A204.1 (cell line): ENCODE measurements around the gene C16orf54.
"Not testable (repeated sequence)": the region's sequence is repeated elsewhere in the genome, so short reads cannot be mapped to it uniquely, and the experiment has no call there.

ENCODE experiments used
- FAIRE-seq: peaks from 2 replicates; lab custom pipeline; 2012; peaks lifted over from hg19 to GRCh38; lab: Jason Lieb, UNC

The C16orf54 gene

DNA sequence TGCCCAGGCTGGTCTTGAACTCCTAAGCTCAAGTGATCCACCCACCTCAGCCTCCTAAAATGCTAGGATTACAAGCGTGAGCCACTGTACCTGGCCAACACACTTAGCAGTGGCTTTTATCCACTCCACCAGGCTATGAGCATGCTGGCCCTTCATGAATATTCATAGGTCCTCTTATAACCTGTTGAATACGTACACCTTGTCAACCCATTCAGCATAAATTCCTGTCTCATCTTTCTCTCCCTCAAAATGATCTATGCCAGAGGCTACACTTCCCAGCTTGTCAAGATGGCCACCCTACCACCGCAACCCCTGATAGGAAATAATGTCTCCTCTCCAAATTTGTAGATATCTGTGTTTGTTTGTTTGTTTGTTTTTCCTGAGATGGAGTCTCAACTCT lies 21.3 kb upstream of the C16orf54 start:
- no peak for FAIRE-seq

DNA sequence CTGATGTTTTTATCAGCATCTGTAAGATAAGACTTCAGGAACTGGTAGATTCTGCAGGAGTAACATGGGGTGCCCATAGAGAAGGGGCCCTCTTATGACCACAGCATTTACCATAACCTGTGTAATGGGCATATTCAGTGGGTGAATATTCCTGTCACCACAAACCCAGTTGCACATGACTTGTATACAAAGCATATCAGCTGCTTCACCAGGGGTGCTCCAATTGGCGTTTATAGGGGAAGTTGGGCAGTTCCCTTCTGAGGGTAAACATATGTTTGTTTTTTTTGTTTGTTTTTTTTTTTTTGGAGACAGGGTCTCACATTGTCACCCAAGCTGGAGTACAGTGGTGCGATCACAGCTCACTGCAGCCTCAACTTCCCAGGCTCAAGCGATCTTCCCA lies 20.8 kb upstream of the C16orf54 start:
- FAIRE-seq = no peak

DNA sequence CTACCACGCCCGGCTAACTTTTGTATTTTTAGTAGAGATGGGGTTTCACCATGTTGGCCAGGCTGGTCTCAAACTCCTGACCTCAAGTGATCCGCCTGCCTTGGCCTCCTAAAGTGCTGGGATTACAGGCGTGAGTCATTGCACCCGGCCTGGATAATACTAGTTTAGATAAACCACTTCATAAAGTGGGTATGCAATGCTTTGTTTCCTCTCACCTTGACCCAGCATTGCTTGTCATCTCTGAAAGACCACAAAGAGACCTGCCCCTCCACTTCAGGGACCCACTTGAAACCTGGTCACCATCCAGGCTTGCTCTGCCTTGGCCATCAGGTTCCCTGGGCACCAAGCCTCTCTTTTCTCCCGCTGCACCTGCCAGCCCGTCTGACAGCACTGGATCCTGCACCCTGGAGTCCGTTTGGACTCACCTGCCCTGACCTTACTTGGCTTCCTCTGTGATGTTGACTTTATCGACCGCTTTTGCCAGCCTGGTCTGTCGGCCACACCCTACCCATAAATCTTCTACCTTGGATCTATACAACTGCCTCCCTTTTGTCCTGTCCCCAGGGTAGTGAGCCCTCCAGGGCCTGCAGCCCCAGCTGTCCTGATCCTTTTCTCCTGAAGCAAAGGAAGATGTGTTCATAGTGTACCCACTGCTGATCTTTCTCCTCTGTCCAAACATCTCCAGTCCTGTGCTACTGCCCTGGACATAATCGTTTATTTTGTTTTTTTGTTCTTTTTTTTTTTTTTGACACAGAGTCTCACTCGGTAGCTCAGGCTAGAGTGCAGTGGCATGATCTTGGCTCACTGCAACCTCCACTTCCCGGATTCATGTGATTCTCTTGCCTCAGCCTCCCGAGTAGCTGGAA lies 19.6 kb upstream of the C16orf54 start:
- no peak for FAIRE-seq

DNA sequence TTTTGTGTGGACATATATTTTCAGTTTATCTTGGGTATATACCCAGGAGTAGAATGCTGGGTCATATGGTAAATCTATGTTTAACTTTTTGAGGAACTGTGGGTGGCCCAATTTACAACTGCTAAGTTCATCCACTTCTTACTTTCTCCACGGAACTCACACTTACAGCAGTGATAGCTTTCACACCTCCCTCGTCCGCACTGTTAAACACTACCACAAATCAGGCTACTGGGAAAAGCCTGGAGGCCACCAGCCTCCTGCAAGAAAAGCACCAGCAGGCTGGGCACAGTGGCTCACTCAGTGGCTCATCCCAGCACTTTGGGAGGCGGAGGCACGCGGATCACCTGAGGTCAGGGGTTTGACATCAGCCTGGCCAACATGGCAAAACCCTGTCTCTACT lies 17.5 kb upstream of the C16orf54 start:
- FAIRE-seq = no peak

DNA sequence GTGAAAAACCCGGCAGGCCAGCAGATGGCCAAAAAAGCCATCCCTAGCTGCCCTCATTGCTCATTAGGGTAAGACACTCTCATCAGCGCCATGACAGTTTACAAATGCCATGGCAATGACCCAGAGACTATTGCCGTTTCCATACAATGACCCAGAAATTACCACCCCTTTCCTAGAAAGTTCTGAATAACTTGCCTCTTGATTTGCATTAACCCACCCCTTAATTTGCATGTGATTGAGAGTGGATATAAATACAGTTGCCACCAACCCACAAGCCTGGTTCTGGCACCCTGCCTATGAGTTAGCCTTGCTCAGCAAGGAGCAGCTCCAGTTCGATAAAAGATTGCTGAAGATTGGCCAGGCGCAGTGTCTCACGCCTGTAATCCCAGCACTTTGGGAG lies 16.1 kb upstream of the C16orf54 start:
- no peak for FAIRE-seq

DNA sequence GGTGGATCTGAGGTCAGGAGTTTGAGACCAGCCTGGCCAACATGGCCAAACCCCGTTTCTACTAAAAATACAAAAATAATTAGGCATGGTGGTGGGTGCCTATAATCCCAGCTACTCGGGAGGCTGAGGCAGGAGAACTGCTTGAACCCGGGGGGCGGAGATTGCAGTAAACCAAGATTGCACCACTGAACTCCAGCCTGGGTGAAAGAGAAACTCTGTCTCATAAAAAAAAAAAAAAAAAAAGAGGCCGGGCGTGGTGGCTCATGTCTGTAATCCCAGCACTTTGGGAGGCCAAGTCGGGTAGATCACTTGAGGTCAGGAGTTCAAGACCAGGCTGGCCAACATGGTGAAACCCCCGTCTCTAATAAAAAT lies 15.5 kb upstream of the C16orf54 start:
- not testable (repeated sequence) for FAIRE-seq

DNA sequence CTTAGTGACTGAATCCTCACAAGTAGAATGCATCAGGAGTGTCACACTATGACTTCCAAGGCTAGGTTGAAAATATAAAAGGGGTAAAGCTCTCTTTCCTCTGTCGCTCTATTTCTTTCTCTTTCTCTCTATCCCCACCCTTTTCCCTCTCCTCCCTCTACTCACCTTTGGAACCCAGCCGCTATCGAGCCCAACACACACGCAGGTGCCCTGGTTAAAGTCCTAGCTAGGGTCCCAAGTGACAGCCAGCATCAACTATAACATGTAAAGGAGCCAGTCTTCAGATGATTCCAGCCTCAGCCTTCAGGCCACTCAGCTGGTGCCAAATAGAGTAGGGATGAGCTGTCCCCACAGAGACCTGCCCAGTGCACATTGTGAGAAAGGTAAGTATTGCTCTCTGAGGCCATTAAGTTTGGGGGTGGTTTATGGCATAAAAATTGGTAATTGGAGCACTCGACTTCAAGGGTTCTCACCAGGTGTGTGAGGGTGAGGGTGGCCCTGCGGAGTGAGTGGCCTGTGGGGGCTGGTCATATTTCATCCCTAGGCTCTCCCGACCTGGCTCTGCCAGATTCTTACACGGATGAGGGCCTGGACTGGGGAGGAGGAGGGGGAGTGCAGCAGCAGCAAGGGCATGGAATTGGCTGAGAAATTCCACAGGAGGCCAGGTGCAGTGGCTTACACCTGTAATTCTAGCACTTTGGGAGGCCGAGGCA lies 14.9 kb upstream of the C16orf54 start:
- no peak for FAIRE-seq

DNA sequence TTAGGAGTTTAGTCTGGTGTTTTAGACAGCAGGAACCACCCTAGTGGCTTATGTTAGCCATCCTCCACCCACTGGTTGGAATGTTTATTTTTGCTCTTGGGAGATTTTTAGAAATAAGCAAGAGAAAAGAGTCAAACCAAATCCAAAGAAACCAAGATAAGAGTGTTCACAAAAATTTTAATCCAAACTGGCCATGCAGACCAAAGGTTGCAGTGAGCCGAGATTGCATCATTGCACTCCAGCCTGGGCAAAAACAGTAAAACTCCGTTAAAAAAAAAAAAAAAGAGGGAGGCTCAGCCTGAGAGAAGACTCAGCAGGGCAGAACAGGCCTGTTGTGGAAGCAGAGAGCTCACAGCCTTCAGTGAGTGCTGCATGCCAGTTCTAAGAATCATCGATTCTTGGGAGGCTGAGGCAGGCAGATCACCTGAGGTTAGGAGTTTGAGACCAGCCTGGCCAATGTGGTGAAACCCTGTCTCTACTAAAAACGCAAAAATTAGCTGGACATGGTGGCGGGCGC lies 12.2 kb upstream of the C16orf54 start:
- FAIRE-seq = no peak

DNA sequence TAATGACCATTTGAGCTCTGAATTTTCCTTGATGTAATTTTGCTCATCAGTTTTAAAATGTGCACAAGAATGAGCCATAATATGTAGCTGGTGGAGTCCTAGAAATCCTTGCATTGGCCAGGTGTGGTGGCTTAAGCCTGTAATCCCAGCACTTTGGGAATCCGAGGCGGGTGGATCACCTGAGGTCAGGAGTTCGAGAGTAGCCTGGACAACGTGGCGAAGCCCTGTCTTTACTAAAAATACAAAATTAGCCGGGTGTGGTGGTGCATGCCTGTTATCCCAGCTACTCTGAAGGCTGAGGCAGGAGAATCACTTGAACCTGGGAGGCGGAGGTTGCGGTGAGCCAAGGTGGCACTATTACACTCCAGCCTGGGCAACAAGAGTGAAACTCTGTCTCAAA lies 11.3 kb upstream of the C16orf54 start:
- FAIRE-seq = not testable (repeated sequence)

DNA sequence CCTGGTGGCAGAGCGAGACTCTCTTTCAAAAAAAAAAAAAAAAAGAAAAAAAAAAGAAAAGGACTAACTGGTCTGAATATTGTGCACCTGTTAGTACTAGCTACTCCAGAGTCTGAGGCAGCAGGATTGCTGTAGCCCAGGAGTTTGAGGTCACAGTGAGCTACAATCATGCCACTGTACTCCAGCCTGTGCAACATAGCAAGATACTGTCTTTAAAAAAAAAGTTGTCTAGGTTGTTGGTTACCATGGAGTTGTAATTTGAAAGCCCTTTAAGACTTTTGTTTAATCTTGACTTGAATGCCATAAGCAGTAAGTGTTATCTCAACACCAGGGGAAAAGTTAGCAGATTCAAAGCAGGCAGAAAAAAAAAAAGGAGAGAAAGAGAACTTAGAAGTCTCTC lies 10.9 kb upstream of the C16orf54 start:
- FAIRE-seq = no peak

DNA sequence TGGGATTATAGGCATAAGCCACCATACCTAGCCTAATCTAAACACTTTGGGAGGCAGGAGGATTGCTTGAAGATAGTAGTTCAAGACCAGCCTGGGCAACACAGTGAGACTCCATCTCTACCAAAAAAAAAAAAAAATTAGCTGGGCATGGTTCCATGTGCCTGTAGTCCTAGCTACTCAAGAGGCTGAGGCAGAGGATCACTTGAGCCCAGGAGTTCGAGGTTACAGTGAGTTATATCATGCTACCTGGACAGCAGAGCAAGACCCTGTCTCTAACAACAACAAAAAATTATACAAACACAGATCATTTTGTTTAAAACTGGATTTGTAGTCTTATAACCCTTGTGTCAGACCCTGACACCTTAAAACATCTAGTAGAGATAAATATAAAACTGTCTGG lies 7.7 kb upstream of the C16orf54 start:
- FAIRE-seq = no peak

DNA sequence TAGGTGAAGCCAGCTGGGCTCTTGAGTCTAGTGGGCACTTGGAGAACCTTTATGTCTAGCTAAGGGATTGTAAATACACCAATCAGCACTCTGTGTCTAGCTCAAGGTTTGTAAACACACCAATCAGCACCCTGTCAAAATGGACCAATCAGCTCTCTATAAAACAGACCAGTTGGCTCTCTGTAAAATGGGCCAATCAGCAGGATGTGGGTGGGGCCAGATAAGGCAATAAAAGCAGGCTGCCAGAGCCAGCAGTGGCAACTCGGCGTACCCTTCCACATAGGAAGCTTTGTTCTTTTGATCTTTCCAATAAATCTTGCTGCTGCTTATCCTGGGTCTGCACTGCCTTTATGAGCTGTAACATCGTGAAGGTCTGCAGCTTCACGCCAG lies 3.0 kb upstream of the C16orf54 start:
- FAIRE-seq = not testable (repeated sequence)

DNA sequence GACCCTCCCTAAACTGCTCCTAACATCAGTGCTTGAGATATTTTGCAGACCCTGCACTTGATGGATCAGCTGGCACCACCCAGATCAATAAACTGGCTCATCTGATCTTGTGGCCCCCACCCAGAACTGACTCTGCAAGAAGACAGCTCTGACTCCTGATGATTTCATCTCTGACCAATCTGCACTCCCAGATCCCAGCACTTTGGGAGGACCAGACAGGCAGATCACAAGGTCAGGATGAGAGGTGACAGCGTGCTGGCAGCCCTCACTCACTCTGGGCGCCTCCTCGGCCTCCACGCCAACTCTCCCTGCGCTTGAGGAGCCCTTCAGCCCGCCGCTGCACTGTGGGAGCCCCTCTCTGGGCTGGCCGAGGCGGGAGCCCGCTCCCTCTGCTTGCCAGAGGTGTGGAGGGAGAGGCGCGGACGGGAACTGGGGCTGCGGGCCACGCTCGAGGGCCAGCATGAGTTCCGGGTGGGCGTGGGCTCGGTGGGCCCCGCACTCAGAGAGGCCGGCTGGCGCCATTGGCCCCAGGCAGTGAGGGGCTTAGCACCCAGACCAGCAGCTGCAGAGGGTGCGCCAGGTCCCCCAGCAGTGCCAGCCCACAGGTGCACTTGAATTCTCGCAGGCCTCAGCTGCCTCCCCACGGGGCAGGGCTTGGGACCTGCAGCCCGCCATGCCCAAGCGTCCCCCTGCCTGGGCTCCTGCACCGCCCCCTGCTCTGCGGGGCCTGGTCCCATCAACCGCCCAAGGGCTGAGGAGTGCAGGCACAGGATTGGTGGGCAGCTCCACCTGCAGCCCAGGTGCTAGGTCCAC lies 2.4 kb upstream of the C16orf54 start:
- no peak for FAIRE-seq

DNA sequence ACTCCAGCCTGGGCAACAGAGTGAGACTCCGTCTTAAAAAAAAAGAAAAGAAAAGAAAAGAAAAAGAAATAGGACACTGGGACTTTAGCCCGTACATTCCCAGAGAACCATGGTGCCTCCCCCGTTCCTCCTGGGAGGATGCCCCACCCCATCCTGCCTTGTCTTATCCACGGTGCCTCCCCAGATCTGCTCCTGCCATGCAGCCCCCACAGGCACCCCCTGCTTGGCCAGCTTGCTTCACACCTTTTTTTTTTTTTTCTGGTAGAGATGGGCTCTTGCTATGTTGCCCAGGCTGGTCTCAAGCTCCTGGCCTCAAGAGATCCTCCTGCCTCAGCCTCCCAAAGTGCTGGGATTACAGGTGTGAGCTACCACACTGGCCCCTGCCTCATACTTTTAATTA lies 728 bp upstream of the C16orf54 start:
- not testable (repeated sequence) for FAIRE-seq

DNA sequence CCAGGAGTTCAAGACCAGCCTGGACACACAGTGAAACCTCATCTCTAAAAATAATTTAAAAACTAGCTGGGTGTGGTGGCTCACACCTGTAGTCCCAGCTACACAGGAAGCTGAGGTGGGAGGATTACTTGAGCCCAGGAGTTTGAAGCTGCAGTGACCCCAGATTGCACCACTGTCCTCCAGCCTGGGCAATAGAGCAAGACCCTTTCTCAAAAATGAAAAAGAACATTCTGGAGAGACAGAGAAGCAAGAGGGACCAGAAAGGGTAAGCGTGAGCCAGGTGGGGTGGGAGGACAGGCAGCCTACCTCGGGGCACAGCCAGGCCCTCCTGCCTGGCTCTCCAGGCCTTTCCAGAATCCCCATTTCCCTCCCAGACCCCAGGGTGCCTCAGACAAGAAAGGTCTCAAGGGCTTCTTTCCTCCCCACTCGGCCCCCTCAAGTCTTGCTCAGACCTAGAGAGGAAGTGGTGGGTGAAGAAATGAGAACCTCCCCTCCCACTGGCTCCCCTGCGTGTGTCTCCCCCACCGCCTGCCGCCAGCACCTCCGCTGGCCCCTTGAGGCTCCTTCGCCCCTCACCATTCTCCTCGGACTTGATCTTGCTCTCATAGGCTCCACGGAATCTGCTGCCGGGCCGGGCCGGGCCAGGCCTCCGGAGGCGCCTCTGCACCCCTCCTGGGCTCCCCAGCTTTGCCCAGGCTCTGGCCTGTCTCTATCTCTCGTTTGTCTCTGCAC lies 503 bp downstream of the C16orf54 start:
- no peak for FAIRE-seq

DNA sequence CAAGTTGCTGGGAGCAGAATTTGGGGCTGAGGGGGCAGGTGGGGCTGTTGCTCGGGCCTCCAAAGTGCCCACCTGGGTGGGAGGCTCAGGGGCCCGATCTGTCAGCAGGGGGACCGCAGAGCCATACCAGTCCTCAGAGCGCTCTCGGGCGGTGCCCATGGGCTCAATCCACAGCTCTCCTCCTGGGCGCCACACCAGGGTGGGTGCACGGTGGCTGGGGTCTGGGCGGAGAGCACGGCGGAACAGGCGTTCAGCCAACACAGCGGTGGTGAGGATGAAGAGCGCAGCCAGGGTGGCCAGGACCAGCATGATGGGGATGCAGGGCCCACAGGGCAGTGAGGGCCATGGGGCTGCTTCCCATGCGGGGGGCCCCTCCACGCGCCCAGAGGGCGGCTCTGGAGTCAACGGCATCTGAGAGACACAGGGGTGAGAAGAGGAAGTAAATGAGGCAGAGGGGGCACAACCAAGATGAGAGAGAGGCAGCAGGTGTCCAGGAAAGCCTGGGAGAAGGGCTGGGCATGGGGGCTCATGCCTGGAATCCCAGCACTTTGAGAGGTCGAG lies 1.2 kb downstream of the C16orf54 start:
- no peak for FAIRE-seq

DNA sequence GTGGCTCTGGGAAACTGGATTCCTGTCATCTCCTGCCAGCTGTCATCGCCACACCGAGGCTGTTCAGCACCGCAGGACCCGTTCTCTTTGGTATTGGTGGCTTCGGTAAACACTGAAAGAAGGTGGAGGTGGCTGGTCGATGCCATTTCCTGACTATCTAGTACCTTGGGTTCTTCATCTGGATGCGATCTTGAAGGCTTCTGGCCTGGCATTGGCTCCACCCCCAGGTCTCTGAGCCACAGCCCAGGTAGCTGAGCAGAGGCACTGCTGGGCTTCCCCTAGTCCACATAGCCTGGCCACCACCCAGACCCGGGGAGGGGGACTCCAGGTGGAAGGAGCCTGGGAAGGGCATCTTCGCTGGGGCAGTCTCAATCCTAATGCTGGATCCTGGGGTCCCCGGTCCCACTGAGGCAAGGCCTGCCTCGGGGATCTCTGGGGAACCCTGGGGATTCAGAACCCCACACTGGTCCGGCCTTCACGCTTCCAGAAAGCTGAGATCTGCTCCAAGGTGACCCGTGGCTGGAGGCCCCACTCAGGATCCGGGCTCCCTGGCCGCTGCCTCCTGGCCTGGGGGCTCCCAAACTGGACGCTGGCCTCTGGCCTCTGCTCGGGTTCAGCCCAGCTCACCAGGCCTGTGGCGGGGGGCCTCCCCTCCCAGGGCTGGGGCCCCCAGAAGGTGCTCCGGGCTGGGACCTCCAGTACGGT lies 1.8 kb downstream of the C16orf54 start:
- no peak for FAIRE-seq

DNA sequence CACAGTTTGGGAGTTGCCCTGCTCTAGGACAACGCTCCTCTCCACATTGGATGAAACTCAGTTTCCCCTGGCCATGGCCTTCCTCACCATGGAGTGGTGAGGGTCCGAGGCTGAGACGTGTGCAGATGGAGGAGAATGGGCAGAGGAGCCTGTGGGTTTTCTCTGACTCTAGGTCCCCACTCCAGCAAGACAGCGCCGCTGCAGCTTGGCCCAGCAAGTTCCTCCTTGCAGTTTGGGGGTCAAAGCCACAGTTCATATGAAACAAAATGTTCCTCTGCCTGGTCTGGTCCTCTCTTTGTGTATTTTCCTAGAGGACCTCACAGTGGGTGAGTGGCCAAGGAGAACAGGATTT lies 2.3 kb downstream of the C16orf54 start:
- no peak for FAIRE-seq

DNA sequence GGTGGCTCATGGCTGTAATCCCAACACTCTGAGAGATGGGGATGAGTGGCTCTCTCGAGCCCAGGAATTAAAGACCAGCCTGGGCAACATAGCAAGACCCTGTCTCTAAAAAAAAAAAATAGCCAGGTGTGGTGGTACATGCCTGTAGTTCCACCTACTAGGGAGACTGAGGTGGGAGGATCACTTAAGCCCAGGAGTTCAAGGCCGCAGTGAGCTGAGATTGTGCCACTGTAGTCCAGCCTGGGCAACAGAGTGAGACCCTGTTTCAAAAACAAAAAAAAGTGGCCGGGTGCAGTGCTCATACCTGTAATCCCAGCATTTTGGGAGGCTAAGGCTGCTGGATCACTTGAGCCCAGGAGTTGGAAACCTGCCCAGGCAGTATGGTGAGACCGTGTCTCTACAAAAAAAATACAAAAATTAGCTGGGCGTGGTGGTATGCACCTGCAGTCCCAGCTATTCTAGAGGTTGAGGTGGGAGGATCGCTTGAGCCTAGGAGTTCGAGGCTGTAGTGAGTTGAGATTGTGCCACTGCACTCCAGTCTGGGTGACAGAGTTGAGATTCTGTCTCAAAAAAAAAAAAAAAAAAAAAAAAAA lies 3.0 kb downstream of the C16orf54 start:
- no peak for FAIRE-seq

DNA sequence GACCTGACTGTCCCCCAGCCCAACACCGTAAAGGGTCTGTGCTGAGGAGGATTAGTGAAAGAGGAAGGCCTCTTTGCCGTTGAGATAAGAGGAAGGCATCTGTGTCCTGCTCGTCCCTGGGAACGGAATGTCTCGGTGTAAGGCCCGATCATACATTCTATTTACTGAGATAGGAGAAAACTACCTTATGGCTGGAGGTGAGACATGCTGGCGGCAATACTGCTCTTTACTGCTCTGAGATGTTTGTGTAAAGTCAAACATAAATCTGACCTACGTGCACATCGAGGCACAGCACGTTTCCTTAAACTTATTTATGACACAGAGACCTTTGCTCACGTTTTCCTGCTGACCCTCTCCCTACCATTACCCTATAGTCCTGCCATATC lies 5.2 kb downstream of the C16orf54 start:
- not testable (repeated sequence) for FAIRE-seq
